Measurements from ENCODE around the gene NDUFA6.

NDUFA6 gene

DNA sequence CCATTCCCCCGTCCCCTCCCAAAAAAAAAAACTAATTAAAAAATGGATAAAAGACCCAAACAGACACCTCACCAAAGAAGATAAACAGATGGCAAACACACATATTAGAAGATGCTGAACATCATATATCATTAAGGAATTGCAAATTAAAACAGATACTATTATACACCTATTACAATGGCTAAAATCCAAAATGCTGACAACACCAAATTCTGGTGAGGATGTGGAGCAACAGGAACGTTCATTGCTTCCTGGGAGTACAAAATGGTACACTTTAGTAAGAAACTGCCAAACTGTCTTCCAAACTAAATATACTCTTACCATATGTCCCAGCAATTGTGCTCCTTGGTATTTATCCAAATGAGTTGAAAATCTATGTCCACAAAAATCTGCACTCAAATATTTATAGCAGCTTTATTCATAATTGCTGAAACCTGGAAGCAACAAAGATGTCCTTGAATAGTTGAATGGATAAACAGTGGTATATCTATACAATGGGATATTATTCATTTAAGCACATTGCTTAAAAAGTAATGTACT lies 39.9 kb downstream of the NDUFA6 start:
- TF ChIP-seq FOXA1 (IDR thresholded peaks at IDR 0.05) (no peak), FOXK2 (IDR thresholded peaks at IDR 0.05) (no peak), ZNF384 (IDR thresholded peaks at IDR 0.05) (no peak), CTBP1 (IDR thresholded peaks at IDR 0.05; ENCODE audit: borderline replicate concordance) (no peak), BHLHE40 (IDR thresholded peaks at IDR 0.05; ENCODE audit: borderline replicate concordance) (no peak), ELF4 (IDR thresholded peaks at IDR 0.05) (no peak), NFRKB (IDR thresholded peaks at IDR 0.05) (no peak), FOXM1 (IDR thresholded peaks at IDR 0.05; ENCODE audit: borderline replicate concordance) (no peak), PKNOX1 (IDR thresholded peaks at IDR 0.05) (no peak), SP1 (IDR thresholded peaks at IDR 0.05) (no peak), SUZ12 (IDR thresholded peaks at IDR 0.05) (no peak), LEF1 (IDR thresholded peaks at IDR 0.05; ENCODE audit: borderline replicate concordance) (no peak)
- CTCF ChIA-PET, result no interaction called here
- POLR2A ChIA-PET, result no interaction called here
- DNase-seq (ENCODE audit: extremely low spot score), result no peak

DNA sequence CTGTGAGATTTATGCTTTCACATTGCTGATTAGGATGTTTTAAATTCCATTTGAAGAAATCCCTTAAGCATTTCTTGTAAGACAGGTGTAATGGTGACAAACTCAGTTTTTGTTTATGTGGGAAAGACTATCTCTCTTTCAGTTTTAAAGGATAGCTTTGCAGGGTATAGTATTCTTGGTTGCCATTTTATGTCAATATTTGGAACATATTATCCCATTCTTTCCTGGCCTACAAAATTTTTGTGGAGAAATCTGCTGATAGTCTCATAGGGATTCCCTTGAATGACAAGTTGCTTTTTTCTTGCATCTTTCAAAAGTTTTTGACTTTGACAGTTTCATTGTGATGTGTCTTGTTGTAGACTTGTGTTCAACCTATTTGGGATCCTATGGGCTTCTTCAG lies 48.8 kb downstream of the NDUFA6 start:
- TF ChIP-seq LEF1 (IDR thresholded peaks at IDR 0.05; ENCODE audit: borderline replicate concordance) (no peak), FOXA1 (IDR thresholded peaks at IDR 0.05) (no peak), L3MBTL2 (conservative IDR thresholded peaks at IDR 0.05) (no peak), BHLHE40 (IDR thresholded peaks at IDR 0.05; ENCODE audit: borderline replicate concordance) (no peak), FOXM1 (IDR thresholded peaks at IDR 0.05; ENCODE audit: borderline replicate concordance) (no peak), ARNT (IDR thresholded peaks at IDR 0.05) (no peak), CTBP1 (IDR thresholded peaks at IDR 0.05; ENCODE audit: borderline replicate concordance) (no peak)
- ChIA-PET POLR2A (no interaction called here), CTCF (interaction anchor here (0.7 kb wide), 1 partner anchor 116 kb away, joined by 5 read pairs; no protein-coding TSS in a partner anchor)
- no peak for DNase-seq (ENCODE audit: extremely low spot score)

DNA sequence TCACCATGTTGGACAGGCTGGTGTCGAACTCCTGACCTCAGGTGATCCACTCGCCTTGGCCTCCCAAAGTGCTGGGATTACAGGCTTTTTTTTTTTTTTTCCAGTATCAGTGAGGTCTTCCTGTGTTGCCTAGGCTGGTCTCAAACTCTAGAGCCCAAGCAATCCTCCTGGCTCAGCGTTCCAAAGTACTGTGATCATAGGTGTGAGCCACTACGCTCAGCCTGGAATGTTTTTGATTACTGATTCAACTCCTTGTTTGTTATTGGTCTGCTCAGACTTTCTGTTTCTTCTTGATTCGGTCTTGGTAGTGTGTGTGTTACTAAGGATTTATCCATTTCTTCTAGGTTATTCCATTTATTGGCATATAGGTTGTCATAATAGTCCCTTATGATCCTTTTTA lies 51.3 kb downstream of the NDUFA6 start:
- TF ChIP-seq SP1 (IDR thresholded peaks at IDR 0.05), result no peak
- TF ChIP-seq ARNT (IDR thresholded peaks at IDR 0.05), result no peak
- TF ChIP-seq FOXM1 (IDR thresholded peaks at IDR 0.05; ENCODE audit: borderline replicate concordance), result no peak
- TF ChIP-seq PKNOX1 (IDR thresholded peaks at IDR 0.05), result no peak
- no peak for TF ChIP-seq LEF1 (IDR thresholded peaks at IDR 0.05; ENCODE audit: borderline replicate concordance)
- TF ChIP-seq ZNF384 (IDR thresholded peaks at IDR 0.05), result no peak
- TF ChIP-seq TARDBP (IDR thresholded peaks at IDR 0.05), result no peak
- TF ChIP-seq FOXA1 (IDR thresholded peaks at IDR 0.05), result no peak
- TF ChIP-seq HDGF (IDR thresholded peaks at IDR 0.05; ENCODE audit: borderline replicate concordance), result no peak
- TF ChIP-seq FOXK2 (IDR thresholded peaks at IDR 0.05), result no peak
- TF ChIP-seq ELF4 (IDR thresholded peaks at IDR 0.05), result no peak
- no peak for TF ChIP-seq NFRKB (IDR thresholded peaks at IDR 0.05)
- no peak for TF ChIP-seq L3MBTL2 (conservative IDR thresholded peaks at IDR 0.05)
- TF ChIP-seq CTBP1 (IDR thresholded peaks at IDR 0.05; ENCODE audit: borderline replicate concordance), result no peak
- no peak for TF ChIP-seq SUZ12 (IDR thresholded peaks at IDR 0.05)
- no peak for TF ChIP-seq BHLHE40 (IDR thresholded peaks at IDR 0.05; ENCODE audit: borderline replicate concordance)
- DNase-seq (ENCODE audit: extremely low spot score), result no peak
- CTCF ChIA-PET, result no interaction called here
- POLR2A ChIA-PET, result no interaction called here

Measured in HEK293T (cell line).